Inflammatory macrophage treated with lipopolysaccharide for 1 hour (primary cell): ENCODE data around the gene POLH.
"Not testable (repeated sequence)": the region's sequence is repeated elsewhere in the genome, so short reads cannot be mapped to it uniquely, and the experiment has no call there.

Experiments used
- DNase-seq, 2 donors: peaks; one replicate each; pipeline ENCODE4 v3.0.0-alpha.2; 2020 to 2022

POLH gene

GRCh38 chr6:43634702-43635303, 58.8 kb downstream of the POLH start:
- DNase-seq, result no peak

GRCh38 chr6:43635387-43636307, 59.7 kb downstream of the POLH start, which contains the start of gene MAD2L1BP:
Gene MAD2L1BP (plus strand): TSS chr6:43635840. CDS start chr6:43635876, 36 bp downstream.
- DNase-seq, result peak; percentile 66 to 86

- DNase-seq, result no peak
These were observed 60.3 kb downstream of the POLH start for GRCh38 chr6:43636308-43636659.

- no peak for DNase-seq
These were observed 64.2 kb downstream of the POLH start for GRCh38 chr6:43639984-43640800.

- DNase-seq, result peak in 1 of 2 donors; percentile 61
These were observed 69.1 kb downstream of the POLH start, which contains the start of gene RSPH9 for GRCh38 chr6:43644940-43645612. Gene RSPH9 (plus strand): TSS chr6:43645036. CDS start chr6:43645099, 63 bp downstream.

- DNase-seq, result no peak
These were observed 69.6 kb downstream of the POLH start for GRCh38 chr6:43645613-43645964.

GRCh38 chr6:43647613-43648012, 71.6 kb downstream of the POLH start:
- DNase-seq, result no peak

- DNase-seq, result no peak
These were observed 72.3 kb downstream of the POLH start for GRCh38 chr6:43648248-43648647.

GRCh38 chr6:43652822-43653221, 76.8 kb downstream of the POLH start:
- DNase-seq, result not testable (repeated sequence)

GRCh38 chr6:43657221-43657802, 81.3 kb downstream of the POLH start:
- DNase-seq, result no peak

GRCh38 chr6:43658161-43658560, 82.2 kb downstream of the POLH start:
- no peak for DNase-seq

GRCh38 chr6:43662948-43663347, 87.0 kb downstream of the POLH start:
- DNase-seq, result not testable (repeated sequence)
